GM12892 (cell line): Measurements from ENCODE around the gene PPA1.

Source experiments
- POLR2A ChIP-seq: IDR thresholded peaks from 2 replicates; pipeline ENCODE4 v1.6.1; 2011; ENCODE audit warnings: low read depth, low read length, control low read depth
- POLR2AphosphoS5 ChIP-seq: IDR thresholded peaks from 2 replicates; pipeline ENCODE4 v1.6.1; 2011; ENCODE audit warnings: low read depth, low read length, control low read depth
- TAF1 ChIP-seq: IDR thresholded peaks from 2 replicates; pipeline ENCODE4 v1.6.1; 2011; ENCODE audit warnings: low read depth, mild to moderate bottlenecking, control low read depth, low read length, borderline replicate concordance

GRCh38 chr10:70162892-70163201 is 70.4 kb downstream of the PPA1 start:
- TF ChIP-seq TAF1 (no peak), POLR2A (no peak), POLR2AphosphoS5 (no peak)
